PC-3 (cell line): Measurements from ENCODE around the gene LRRC10B. TPM values are rescaled to one million over a fixed set of nuclear protein-coding genes. Genes with fewer than 3 reads are reported as not detected.

Source experiments
- ATAC-seq: fragments of 200-7000 bp; cut with Tn5 transposase; 2 replicates; pipeline ENCODE4 v1.9.1; 2020; ENCODE audit warnings: mild to moderate bottlenecking, moderate library complexity
- BruUV-seq: library from RNA; stranded (reverse); fragments of 400-500 nt; replicated peaks from 2 replicates; lab custom pipeline; 2021; lab: Mats Ljungman, UMichigan
- CTCF ChIA-PET: fragments of 300-600 bp; sonication (Branson Sonifier 250); formaldehyde crosslinking; loops from one replicate; lab custom pipeline; 2022; ENCODE audit warnings: antibody characterized with exemption; lab: Charles Lee
- POLR2A ChIA-PET: fragments of 300-600 bp; sonication (Branson Sonifier 250); formaldehyde crosslinking; loops from one replicate; lab custom pipeline; 2022; ENCODE audit warnings: antibody characterized with exemption; ENCODE audit not compliant: unreplicated experiment; lab: Charles Lee
- DNase-seq: peaks from one replicate; pipeline ENCODE4 v3.0.0-alpha.2; 2015
- H2AFZ ChIP-seq: fragments of 300-600 bp; sonication (generic); 2 replicates; pipeline ENCODE4 v1.6.0; 2016; ENCODE audit warnings: antibody characterized with exemption, low read length
- H3F3A ChIP-seq: fragments of 300-600 bp; sonication (generic); one replicate; pipeline ENCODE4 v1.6.0; 2017; ENCODE audit warnings: antibody characterized with exemption, low read length, control low read depth, mild to moderate bottlenecking; ENCODE audit not compliant: unreplicated experiment
- H3K27ac ChIP-seq: fragments of 300-600 bp; sonication (generic); 2 replicates; pipeline ENCODE4 v1.5.1; 2016; ENCODE audit warnings: mild to moderate bottlenecking, low read length
- H3K27me3 ChIP-seq: fragments of 300-600 bp; sonication (generic); 2 replicates; pipeline ENCODE4 v1.6.1; 2016; ENCODE audit warnings: low read length, mixed read lengths
- H3K36me3 ChIP-seq: fragments of 300-600 bp; sonication (generic); 2 replicates; pipeline ENCODE4 v1.6.1; 2016; ENCODE audit warnings: low read depth, mixed run types, low read length, mixed read lengths
- H3K4me1 ChIP-seq: fragments of 300-600 bp; sonication (generic); 2 replicates; pipeline ENCODE4 v1.5.1; 2016; ENCODE audit warnings: low read length; ENCODE audit not compliant: insufficient read depth
- H3K4me2 ChIP-seq: fragments of 300-600 bp; sonication (generic); 2 replicates; pipeline ENCODE4 v1.6.0; 2016; ENCODE audit warnings: low read length
- H3K4me3 ChIP-seq: fragments of 300-600 bp; sonication (generic); 2 replicates; pipeline ENCODE4 v1.5.1; 2016; ENCODE audit warnings: mild to moderate bottlenecking, low read length, mixed read lengths
- H3K79me2 ChIP-seq: fragments of 300-600 bp; sonication (generic); 2 replicates; pipeline ENCODE4 v1.6.1; 2017; ENCODE audit warnings: low read length, mixed read lengths
- H3K9ac ChIP-seq: fragments of 300-600 bp; sonication (generic); 2 replicates; pipeline ENCODE4 v1.6.0; 2016; ENCODE audit warnings: mild to moderate bottlenecking, low read length
- H3K9me2 ChIP-seq: fragments of 300-600 bp; sonication (generic); replicated peaks from 2 replicates; pipeline ENCODE4 v1.6.1; 2016; ENCODE audit warnings: mixed run types, low read length, mixed read lengths
- H3K9me3 ChIP-seq: fragments of 300-600 bp; sonication (generic); 2 replicates; pipeline ENCODE4 v1.6.1; 2016; ENCODE audit warnings: low read length, mixed read lengths
- H4K20me1 ChIP-seq: fragments of 300-600 bp; sonication (generic); 2 replicates; pipeline ENCODE4 v1.6.1; 2016; ENCODE audit warnings: low read length, mixed read lengths
- EZH2 ChIP-seq: fragments of 300-600 bp; sonication (generic); IDR thresholded peaks from one replicate; pipeline ENCODE4 v1.6.1; 2017; ENCODE audit warnings: antibody characterized with exemption, mild to moderate bottlenecking, low read length; ENCODE audit not compliant: unreplicated experiment
- EZH2phosphoT487 ChIP-seq: fragments of 300-600 bp; sonication (generic); IDR thresholded peaks from 2 replicates; pipeline ENCODE4 v1.6.1; 2018; ENCODE audit warnings: mild to moderate bottlenecking, antibody characterized with exemption, low read length, borderline replicate concordance
- intact Hi-C: fragments of 100-400 bp; cut with micrococcal nuclease; formaldehyde crosslinking; loops from 2 replicates; pipeline ENCODE4 v1.9.0; 2023
- total RNA-seq: library from RNA; depleted of rRNA; stranded (reverse); fragments of >200 nt; gene quantifications from 2 replicates; pipeline ENCODE4 v1.2.3, GENCODE V29; 2014
- TF ChIP-seq, protein P1 (sequence below): fragments of 300-600 bp; sonication (generic); conservative IDR thresholded peaks from 2 replicates; pipeline ENCODE4 v1.5.1; 2017; ENCODE audit warnings: antibody characterized with exemption, low read depth, mild to moderate bottlenecking, low read length

Gene LRRC10B
- total RNA-seq, 1 experiment from 2014 or later = 0.55 TPM

DNA sequence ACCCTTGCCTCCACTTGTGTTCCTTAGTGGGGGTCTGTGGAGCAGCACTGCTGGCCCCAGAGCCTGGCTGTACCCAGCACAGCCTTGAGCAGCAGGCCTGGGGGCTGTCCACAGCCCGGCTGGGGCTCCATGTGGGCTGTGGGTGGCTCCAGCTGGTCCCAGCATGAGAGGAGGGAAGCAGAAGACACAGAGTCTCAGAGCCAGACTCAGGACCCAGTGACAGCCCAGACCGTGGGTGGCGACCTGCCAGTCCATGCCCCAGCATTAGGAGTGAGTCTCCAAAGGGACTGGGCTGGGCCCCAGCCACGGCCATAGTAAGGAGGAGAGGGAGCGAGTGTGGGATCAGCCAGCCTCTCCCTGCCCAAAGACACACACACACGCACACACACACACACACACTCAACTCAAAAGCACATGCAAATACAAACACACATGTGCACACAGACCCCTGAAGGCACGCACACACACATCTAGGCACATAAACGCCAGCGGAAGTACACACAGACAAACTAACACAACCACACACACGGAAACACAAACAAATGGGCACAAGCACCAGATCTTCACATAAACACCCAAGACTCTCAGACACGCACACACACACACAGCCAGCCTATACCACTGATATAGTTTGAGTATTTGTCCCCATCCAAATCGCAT, 16.7 kb upstream of the LRRC10B start:
- TF ChIP-seq EZH2 (no peak), EZH2phosphoT487 (no peak)
- TF ChIP-seq, protein P1, sequence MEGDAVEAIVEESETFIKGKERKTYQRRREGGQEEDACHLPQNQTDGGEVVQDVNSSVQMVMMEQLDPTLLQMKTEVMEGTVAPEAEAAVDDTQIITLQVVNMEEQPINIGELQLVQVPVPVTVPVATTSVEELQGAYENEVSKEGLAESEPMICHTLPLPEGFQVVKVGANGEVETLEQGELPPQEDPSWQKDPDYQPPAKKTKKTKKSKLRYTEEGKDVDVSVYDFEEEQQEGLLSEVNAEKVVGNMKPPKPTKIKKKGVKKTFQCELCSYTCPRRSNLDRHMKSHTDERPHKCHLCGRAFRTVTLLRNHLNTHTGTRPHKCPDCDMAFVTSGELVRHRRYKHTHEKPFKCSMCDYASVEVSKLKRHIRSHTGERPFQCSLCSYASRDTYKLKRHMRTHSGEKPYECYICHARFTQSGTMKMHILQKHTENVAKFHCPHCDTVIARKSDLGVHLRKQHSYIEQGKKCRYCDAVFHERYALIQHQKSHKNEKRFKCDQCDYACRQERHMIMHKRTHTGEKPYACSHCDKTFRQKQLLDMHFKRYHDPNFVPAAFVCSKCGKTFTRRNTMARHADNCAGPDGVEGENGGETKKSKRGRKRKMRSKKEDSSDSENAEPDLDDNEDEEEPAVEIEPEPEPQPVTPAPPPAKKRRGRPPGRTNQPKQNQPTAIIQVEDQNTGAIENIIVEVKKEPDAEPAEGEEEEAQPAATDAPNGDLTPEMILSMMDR = no peak
- Histone ChIP-seq H3K36me3 (no peaks in the 10 kb centered on the region), H3F3A (no peaks in the 10 kb centered on the region), H3K79me2 (no peaks in the 10 kb centered on the region), H3K4me1 (peaks cover 34% of the 10 kb centered on the region), H3K9me3 (no peaks in the 10 kb centered on the region), H3K9ac (no peak overlapping the region), H3K27ac (no peak overlapping the region), H3K9me2 (no peaks in the 10 kb centered on the region), H3K27me3 (no peaks in the 10 kb centered on the region), H4K20me1 (no peaks in the 10 kb centered on the region), H2AFZ (no peak overlapping the region), H3K4me3 (no peak overlapping the region), H3K4me2 (no peak overlapping the region)
- intact Hi-C loops = no loop called here
- ATAC-seq = no peak
- ChIA-PET CTCF (no interaction called here), POLR2A (no interaction called here)
- BruUV-seq = no TSS peak
- DNase-seq = no peak

DNA sequence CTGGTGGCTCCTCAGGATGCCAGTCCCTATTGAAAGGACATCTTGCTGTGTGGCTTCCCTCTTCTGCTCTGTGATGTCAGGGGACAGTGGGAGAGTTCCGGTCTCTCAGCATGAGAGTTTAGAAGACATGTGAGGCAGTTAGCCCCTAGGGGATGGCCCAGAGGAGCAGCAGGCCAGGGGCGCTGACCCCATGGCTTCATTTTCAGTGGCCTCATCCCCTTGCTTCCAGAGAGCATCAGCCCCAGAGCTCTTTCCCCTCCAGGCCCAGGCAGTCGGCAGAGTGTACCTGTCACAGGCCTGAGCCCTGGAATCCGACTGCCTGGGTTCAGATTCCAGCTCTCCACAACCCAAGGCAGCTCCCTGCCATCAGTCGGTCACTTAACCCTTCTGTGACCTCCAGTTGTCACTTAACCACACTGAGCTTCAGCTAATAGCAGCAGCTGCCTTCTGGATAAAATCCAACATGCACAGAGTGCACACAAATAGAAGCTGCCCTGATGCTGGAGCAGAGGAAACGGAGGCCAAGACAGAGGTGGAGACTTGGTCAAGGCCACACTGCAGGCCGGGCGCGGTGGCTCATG, 14.1 kb upstream of the LRRC10B start:
- intact Hi-C loops = no loop called here
- POLR2A ChIA-PET = no interaction called here
- Histone ChIP-seq H3K4me2 (no peak overlapping the region), H4K20me1 (no peaks in the 10 kb centered on the region), H3K4me1 (peaks cover 8% of the 10 kb centered on the region), H3K4me3 (no peak overlapping the region), H3K9ac (no peak overlapping the region), H2AFZ (no peak overlapping the region), H3K9me3 (no peaks in the 10 kb centered on the region), H3K36me3 (no peaks in the 10 kb centered on the region), H3K79me2 (no peaks in the 10 kb centered on the region), H3F3A (no peaks in the 10 kb centered on the region), H3K27me3 (no peaks in the 10 kb centered on the region), H3K27ac (no peak overlapping the region), H3K9me2 (no peaks in the 10 kb centered on the region)
- TF ChIP-seq EZH2 (no peak), EZH2phosphoT487 (no peak)
- TF ChIP-seq, protein P1 = no peak
- no peak for DNase-seq
- no peak for ATAC-seq
- BruUV-seq = no TSS peak
- CTCF ChIA-PET = interaction anchor here (0.9 kb wide), 1 partner anchor 12 kb away, joined by 3 read pairs; no protein-coding TSS in a partner anchor
